Urinary bladder (tissue), 4 donors: ENCODE results near the gene MYLIP. TPM values are rescaled to one million over a fixed set of nuclear protein-coding genes. Genes with fewer than 3 reads are reported as not detected.
"Not testable (repeated sequence)": the region's sequence is repeated elsewhere in the genome, so short reads cannot be mapped to it uniquely, and the experiment has no call there.

Experiments used
- DNase-seq: peaks from one replicate; pipeline ENCODE4 v3.0.0-alpha.2; 2015; ENCODE audit errors: extremely low spot score
- H3K27ac ChIP-seq: one replicate; pipeline ENCODE4 v1.5.1; 2013; ENCODE audit warnings: low read depth, mild to moderate bottlenecking, moderate library complexity
- H3K36me3 ChIP-seq: one replicate; pipeline ENCODE4 v1.6.1; 2013; ENCODE audit warnings: mild to moderate bottlenecking, moderate library complexity; ENCODE audit not compliant: insufficient read depth
- H3K4me1 ChIP-seq: one replicate; pipeline ENCODE4 v1.6.1; 2013; ENCODE audit warnings: mild to moderate bottlenecking, moderate library complexity; ENCODE audit not compliant: insufficient read depth
- H3K4me3 ChIP-seq: one replicate; pipeline ENCODE4 v1.5.1; 2013; ENCODE audit warnings: low read depth, low read length
- WGBS: extraction: QIAGEN DNeasy Blood & Tissue Kit; methylation state at CpG from one replicate; pipeline ENCODE4 v1.1.7; 2013; 5-methylcytosine and 5-hydroxymethylcytosine counted together
- polyA plus RNA-seq: library from polyadenylated mRNA; stranded (reverse); fragments of 200-250 nt; gene quantifications from one replicate; pipeline ENCODE4 v1.2.3, GENCODE V29; 2013
- total RNA-seq: library from RNA; depleted of rRNA; stranded (reverse); fragments of >200 nt; gene quantifications from one replicate; pipeline ENCODE4 v1.2.3, GENCODE V29; 2014
- donor health status: healthy with polysubstance abuse.
- donor health status: healthy.

MYLIP gene
- total and polyA plus RNA-seq, 2 donors = 40.6 to 53.8 TPM

DNA sequence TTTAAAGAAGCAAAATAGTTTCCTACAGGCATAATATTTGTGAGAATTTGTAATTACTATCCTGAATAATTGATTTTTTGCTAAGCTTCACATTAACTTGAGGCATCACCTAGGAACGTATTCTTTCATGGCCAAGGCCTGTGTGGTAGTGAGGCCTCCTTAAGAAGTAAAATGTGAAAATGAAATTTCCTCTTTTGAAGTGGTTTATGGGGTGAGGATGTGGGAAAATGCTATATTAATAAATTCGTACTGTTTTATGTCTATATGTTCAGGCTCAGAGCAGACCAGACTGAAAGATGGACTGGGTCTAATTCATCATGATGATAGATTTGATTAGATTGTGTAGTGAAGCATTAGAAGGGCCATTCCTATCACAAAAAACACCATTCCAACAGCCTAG lies 33.1 kb downstream of the MYLIP start:
- 92% methylated on average over 2 of the region's 2 CpGs for WGBS
- no peak overlapping the region for H3K4me3 ChIP-seq
- H3K36me3 ChIP-seq = no peaks in the 10 kb centered on the region
- no peak for DNase-seq
- no peaks in the 10 kb centered on the region for H3K4me1 ChIP-seq
- no peak overlapping the region for H3K27ac ChIP-seq

DNA sequence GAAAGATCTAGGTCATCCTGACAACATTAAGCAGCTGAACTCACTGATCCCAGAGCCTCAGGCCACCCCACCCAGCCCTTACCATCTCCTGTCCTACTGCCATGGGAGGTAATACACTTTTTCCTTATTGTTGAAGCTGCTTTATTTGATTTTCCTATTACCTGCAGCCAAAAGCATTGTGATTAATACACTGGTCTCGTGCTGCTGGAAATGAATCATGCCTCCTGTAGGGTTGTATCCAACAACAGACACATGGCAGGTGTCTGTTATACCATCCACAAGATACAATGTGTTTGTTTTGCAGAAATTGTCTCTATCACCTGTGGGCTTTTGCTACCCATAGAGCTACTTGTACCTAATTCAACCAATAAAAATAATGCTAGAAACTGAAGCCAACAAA lies 34.2 kb downstream of the MYLIP start:
- DNase-seq = no peak
- no peaks in the 10 kb centered on the region for H3K4me1 ChIP-seq
- H3K36me3 ChIP-seq = no peaks in the 10 kb centered on the region
- no peak overlapping the region for H3K4me3 ChIP-seq
- whole genome bisulfite sequencing = 87% methylated on average over 1 of the region's 1 CpG
- no peak overlapping the region for H3K27ac ChIP-seq

DNA sequence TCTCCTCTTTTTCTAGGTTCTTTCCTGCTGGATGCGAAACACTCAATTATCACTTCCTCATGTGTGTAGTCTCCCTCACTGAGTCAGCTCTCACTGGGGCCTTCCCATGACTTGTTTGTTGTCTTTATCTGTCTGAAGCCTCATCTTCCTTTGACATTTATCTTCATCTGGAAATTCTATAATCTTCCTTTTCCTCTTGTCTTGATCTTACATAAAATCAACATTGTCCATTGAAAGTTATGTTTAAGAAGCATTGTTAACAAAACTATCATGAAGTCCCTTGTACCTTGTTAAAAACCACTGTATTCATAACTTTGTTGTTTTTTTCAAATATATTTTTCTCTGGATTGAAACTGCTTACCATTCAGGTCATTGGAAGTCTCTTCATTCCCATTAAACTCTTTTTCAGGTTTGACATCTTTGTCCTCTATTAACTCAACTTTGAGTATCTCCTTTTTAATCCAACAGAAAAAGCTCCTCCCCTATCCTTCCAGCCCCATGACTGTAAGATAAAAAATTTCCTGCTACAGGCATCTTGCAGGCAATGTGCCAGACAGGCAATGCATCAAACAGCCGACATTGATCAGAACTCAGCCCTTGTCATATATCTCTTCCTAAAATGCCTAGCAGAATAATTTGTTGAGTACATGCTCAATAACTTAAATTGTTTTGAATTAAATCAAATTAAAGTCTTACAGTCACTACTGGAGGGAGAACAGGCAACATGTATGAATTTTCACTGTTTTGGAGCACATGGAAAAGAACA lies 34.8 kb downstream of the MYLIP start:
- no peak for DNase-seq
- H3K4me3 ChIP-seq = no peak overlapping the region
- no peaks in the 10 kb centered on the region for H3K36me3 ChIP-seq
- 71% methylated on average over 2 of the region's 2 CpGs for WGBS
- H3K27ac ChIP-seq = no peak overlapping the region
- H3K4me1 ChIP-seq = no peaks in the 10 kb centered on the region

DNA sequence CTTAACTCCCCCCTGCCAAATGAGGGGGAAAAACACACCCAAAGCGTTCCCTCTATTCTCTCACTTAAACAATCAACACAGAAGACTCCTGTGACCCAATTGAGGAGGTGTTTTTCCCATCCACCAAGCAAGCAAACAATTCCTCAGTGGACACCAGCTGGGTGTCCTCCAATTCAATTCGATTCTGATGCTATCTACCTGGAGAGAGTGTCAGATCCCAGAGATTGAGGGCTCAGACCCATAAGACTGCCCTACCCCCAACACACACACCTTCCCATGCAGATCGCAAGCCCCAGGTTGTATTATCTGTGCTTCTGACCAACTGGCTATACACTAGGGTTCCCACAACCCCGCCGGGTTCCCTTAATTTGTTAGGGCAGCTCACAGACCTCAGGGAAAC lies 36.8 kb downstream of the MYLIP start:
- Histone ChIP-seq H3K4me1 (no peaks in the 10 kb centered on the region), H3K36me3 (no peaks in the 10 kb centered on the region), H3K4me3 (no peak overlapping the region), H3K27ac (no peak overlapping the region)
- no peak for DNase-seq
- 94% methylated on average over 5 of the region's 5 CpGs for WGBS

DNA sequence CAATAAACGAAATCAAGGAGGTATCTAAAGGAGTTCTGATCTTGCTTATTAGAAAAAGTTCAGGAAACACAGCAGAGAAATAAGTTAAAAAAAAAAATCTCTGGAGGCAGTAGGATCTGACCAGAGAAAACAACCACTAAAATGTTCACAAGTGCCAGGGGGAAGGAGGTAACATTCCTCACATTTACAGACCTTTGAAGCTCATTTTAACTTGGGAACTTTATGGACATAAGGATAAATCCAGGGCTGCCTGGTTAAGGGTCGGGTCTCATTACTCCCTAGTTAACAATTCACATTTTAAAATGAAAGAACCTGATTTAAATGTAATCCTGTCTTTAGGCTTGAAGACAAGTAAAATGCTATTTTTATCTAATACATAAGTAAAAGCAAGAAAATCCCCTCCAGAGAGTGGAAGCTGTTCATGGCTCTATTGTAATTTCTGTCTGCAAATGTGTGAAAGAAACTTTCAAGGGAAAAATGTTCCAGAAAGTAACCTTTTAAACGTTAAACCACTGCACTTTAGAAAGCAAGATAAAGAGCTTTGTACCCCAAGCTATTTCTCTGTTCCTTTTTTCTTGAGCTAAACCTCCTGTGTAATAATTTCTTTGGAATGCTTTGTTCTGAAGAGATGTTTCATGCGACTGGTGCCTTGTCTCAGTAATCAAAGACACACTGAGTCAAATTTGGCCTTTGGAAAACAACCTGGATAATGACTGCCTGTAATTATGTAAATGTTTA lies 38.2 kb downstream of the MYLIP start:
- Histone ChIP-seq H3K4me3 (no peak overlapping the region), H3K27ac (no peak overlapping the region), H3K36me3 (no peaks in the 10 kb centered on the region), H3K4me1 (no peaks in the 10 kb centered on the region)
- 54% methylated on average over 4 of the region's 4 CpGs for WGBS
- DNase-seq = no peak

DNA sequence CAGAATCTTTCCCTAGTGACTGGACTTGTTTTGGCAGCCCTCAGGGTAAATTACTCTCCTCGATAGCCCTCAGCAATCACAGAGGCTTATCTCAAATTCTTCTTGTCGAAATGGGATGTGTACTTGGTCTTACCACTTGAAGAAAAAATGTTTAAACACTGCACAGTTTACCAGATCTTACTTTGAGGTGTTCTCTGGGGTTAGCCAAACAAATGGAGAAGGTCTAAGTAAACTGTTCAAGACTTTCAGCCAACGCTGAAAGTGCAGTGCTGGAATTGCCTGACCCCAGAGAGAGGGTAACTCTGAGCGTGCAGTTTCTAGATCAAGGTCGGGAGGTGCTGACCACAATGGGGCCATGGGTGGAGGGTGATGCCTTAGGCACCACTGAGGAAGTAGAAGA lies 39.2 kb downstream of the MYLIP start:
- 49% methylated on average over 5 of the region's 5 CpGs for WGBS
- Histone ChIP-seq H3K36me3 (no peaks in the 10 kb centered on the region), H3K27ac (no peak overlapping the region), H3K4me1 (no peaks in the 10 kb centered on the region), H3K4me3 (no peak overlapping the region)
- DNase-seq = no peak

DNA sequence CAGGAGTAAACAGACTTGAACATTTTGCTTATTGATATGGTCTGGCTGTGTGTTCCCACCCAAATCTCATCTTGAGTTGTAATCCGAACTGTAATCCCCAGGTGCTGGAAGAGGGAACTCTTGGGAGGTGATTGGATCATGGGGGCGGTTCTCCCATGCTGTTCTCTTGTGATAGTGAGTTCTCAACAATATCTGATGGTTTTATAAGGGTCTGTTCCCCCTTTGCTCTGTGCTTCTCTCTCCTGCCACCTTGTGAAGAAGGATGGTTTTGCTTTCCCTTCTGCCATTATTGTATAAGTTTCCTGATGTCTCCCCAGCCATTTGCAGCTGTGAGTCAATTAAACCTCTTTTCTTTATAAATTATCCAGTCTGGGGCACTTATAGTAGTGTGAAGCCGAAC lies 40.0 kb downstream of the MYLIP start:
- Histone ChIP-seq H3K36me3 (no peaks in the 10 kb centered on the region), H3K27ac (no peak overlapping the region), H3K4me3 (no peak overlapping the region), H3K4me1 (no peaks in the 10 kb centered on the region)
- 78% methylated on average over 3 of the region's 3 CpGs for WGBS
- no peak for DNase-seq

DNA sequence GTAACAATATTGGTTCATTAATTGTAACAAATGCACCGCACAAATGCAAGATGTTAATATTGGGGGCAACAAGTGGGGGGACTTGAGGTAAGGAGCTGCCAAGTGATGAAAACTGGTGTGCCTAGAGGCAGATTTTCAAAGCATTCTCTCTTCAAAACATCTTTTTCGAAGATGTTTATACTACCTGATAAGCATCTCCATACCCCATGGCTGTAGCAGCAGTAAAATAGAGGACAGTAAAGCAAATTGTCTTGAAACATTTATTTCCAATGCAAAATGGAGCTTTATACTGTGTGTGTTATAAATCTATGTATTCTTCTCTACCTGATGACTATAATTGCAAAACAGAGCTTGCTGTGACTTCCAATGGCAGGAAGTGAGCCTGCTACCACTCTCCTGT lies 42.5 kb downstream of the MYLIP start:
- no peak for DNase-seq
- Histone ChIP-seq H3K36me3 (no peaks in the 10 kb centered on the region), H3K27ac (no peak overlapping the region), H3K4me1 (no peaks in the 10 kb centered on the region), H3K4me3 (no peak overlapping the region)
- WGBS = 67% methylated on average over 2 of the region's 2 CpGs

DNA sequence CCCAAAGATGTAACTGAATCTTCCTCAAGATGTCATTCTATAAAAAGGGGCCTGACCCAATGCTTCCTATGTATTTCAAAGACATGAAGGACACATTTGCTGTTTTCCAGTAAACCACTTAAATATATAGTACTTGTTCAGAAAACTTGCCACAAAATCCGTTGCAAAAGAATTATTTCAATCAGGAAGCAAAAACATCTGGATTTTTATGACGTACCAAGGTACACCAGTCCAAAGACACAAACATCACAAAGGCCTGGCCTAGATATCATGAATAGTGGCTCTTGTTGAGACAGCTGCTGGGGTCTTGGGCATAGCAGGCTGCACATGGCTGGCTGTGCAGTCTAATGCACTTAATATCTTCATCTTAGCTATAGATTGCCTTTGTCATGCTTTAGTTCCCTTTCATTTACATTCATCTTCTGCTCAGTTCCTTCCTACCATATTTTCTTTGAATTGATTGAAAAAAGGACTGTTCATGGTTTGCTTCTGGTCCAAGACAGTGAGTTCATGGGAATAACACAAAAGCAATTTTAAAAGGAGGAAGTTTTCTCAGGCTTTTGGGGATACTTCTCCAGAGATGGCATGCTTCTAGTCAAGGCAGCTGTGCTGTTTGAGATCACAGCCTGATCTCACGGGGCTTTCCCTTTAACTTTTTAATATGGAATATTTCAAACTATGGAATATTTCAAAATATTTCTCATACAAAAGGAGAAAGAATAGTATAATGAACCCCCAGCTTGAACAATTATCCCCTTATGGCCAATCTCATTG lies 44.5 kb downstream of the MYLIP start:
- H3K4me3 ChIP-seq = no peak overlapping the region
- no peak for DNase-seq
- no peak overlapping the region for H3K27ac ChIP-seq
- H3K4me1 ChIP-seq = no peaks in the 10 kb centered on the region
- 92% methylated on average over 3 of the region's 3 CpGs for WGBS
- no peaks in the 10 kb centered on the region for H3K36me3 ChIP-seq

DNA sequence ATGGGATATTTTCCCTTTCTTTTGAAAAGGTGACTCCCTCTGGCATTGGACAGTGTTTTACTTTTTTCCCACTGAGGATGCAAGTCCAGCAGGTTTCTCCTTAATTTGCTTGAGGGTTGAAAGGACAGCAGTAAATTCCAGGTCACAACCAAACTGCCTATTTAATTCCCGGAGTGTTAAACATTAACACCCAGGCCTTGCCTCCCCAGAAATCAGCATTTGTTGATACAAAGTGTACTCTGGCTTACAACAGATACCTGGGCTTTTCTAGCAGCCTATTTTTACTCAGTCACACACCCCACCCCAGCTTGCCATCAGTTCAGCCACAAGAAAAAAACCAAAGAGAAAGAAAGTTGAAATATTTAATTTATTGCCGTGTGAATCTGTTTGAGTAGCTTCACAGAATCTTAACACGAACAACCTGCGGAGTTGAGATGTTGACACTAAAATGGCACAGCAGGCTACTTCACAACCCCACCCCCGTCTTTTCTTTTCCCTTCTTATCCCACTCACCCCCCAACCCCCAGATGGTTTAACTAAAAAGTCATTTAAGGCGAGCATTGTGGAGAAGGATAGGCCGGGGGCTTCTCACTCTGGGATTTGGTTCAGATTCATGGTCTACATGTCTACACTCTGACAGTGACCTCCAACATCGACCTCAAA lies 45.7 kb downstream of the MYLIP start:
- no peak for DNase-seq
- no peaks in the 10 kb centered on the region for H3K4me1 ChIP-seq
- 85% methylated on average over 8 of the region's 8 CpGs for WGBS
- no peak overlapping the region for H3K4me3 ChIP-seq
- no peak overlapping the region for H3K27ac ChIP-seq
- no peaks in the 10 kb centered on the region for H3K36me3 ChIP-seq

DNA sequence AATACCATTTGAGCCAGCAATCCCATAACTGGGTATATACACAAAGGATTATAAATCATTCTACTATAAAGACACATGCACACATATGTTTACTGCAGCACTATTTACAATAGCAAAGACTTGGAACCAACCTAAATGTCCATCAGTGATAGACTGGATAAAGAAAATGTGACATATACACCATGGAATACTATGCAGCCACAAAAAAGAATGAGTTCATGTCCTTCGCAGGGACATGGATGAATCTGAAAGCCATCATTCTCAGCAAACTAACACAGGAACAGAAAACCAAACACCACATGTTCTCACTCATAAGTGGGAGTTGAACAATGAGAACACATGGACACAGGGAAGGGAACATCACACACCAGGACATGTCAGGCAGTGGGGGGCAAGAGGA lies 47.7 kb downstream of the MYLIP start:
- not testable (repeated sequence) for DNase-seq, H3K36me3 ChIP-seq, H3K27ac ChIP-seq, H3K4me1 ChIP-seq, H3K4me3 ChIP-seq
- 93% methylated on average over 1 of the region's 1 CpG for WGBS

DNA sequence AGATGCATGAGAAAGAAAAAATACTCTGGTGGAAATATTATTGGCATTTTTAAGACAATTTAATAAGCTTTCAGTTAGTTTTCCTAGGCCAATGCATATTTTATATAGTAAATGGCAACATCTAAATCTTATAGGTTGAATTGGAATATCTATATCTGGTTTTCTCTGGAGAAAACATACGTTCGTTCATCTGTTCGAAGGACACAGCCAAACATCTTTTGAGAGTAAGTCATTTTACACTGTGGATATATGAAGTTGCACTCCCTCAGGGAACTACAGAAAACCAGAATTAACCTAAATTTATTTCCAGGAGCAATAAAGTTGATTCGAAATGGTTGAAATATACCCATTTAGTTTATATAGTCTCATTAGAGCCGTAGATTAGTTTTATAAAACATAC lies 49.0 kb downstream of the MYLIP start:
- WGBS = 94% methylated on average over 5 of the region's 5 CpGs
- no peak for DNase-seq

DNA sequence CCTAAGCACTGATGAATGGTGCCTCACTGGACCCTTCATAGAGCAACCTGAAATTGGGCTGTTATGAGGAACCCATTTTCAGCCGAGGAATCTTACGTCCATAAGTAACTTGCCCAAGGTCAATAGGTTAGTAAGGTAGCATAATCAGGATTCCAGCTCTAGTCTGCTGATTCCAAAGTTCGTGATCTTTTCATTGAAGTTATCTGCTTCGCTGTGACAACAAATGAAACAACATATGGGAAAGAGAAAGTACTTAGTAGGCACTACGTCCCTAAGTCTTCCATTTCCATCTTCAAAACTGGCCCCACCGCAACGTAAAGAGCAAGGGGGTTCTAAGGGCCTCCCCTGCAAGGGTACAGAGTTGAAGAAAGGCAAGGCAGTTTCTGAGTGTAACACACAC lies 49.5 kb downstream of the MYLIP start:
- Histone ChIP-seq H3K36me3 (no peaks in the 10 kb centered on the region), H3K4me3 (no peak overlapping the region), H3K4me1 (no peaks in the 10 kb centered on the region), H3K27ac (no peak overlapping the region)
- no peak for DNase-seq
- WGBS = 92% methylated on average over 7 of the region's 7 CpGs

More for the DNA sequence above, 49.0 kb downstream of the MYLIP start:
- H3K4me1 ChIP-seq = no peaks in the 10 kb centered on the region
- no peak overlapping the region for H3K4me3 ChIP-seq
- no peaks in the 10 kb centered on the region for H3K36me3 ChIP-seq
- H3K27ac ChIP-seq = no peak overlapping the region
